Astrocyte (in vitro differentiated cells and primary cell): ENCODE measurements around the gene UBE2D1. TPM values are rescaled to one million over a fixed set of nuclear protein-coding genes. Genes with fewer than 3 reads are reported as not detected.

Experiments used
- DNase-seq: peaks from one replicate; pipeline ENCODE4 v3.0.0-alpha.2; 2010; ENCODE audit warnings: low read depth
- FAIRE-seq: peaks from 2 replicates; lab custom pipeline; 2011; peaks lifted over from hg19 to GRCh38; lab: Jason Lieb, UNC
- H2AFZ ChIP-seq: 2 replicates; pipeline ENCODE4 v1.6.0; 2012; ENCODE audit warnings: low read depth, low read length, inconsistent platforms
- H3K27ac ChIP-seq: 2 replicates; pipeline ENCODE4 v1.5.1; 2011; ENCODE audit warnings: low read depth, low read length, inconsistent platforms
- H3K27me3 ChIP-seq: 2 replicates; pipeline ENCODE4 v1.6.0; 2011; ENCODE audit warnings: low read length, inconsistent platforms; ENCODE audit not compliant: insufficient read depth
- H3K36me3 ChIP-seq: 2 replicates; pipeline ENCODE4 v1.5.1; 2011; ENCODE audit warnings: low read length, inconsistent platforms; ENCODE audit not compliant: insufficient read depth
- H3K4me1 ChIP-seq: 2 replicates; pipeline ENCODE4 v1.5.1; 2011; ENCODE audit warnings: low read length, inconsistent platforms; ENCODE audit not compliant: insufficient read depth
- H3K4me2 ChIP-seq: 2 replicates; pipeline ENCODE4 v1.6.0; 2012; ENCODE audit warnings: low read length, inconsistent platforms
- H3K4me3 ChIP-seq: 2 replicates; pipeline ENCODE4 v1.5.1; 2011; ENCODE audit warnings: low read depth, mild to moderate bottlenecking, low read length, inconsistent platforms; ENCODE audit not compliant: insufficient read depth
- H3K79me2 ChIP-seq: 2 replicates; pipeline ENCODE4 v1.6.0; 2012; ENCODE audit warnings: mild to moderate bottlenecking, low read length, inconsistent platforms; ENCODE audit not compliant: insufficient read depth
- H3K9ac ChIP-seq: 2 replicates; pipeline ENCODE4 v1.6.0; 2012; ENCODE audit warnings: mild to moderate bottlenecking, low read length, inconsistent platforms
- H3K9me3 ChIP-seq: 2 replicates; pipeline ENCODE4 v1.5.1; 2012; ENCODE audit warnings: low read depth, mild to moderate bottlenecking, low read length, inconsistent platforms; ENCODE audit not compliant: insufficient read depth
- H4K20me1 ChIP-seq: 2 replicates; pipeline ENCODE4 v1.6.0; 2012; ENCODE audit warnings: low read length, inconsistent platforms; ENCODE audit not compliant: insufficient read depth
- H3K27ac Mint-ChIP-seq: one replicate; pipeline ENCODE4 v1.8.0; 2021; ENCODE audit warnings: mild to moderate bottlenecking, mixed read lengths; ENCODE audit not compliant: unreplicated experiment
- H3K27me3 Mint-ChIP-seq: one replicate; pipeline ENCODE4 v1.8.0; 2021; ENCODE audit warnings: low read depth, mixed read lengths; ENCODE audit not compliant: unreplicated experiment
- H3K36me3 Mint-ChIP-seq: one replicate; pipeline ENCODE4 v1.8.0; 2021; ENCODE audit warnings: low read depth, mixed read lengths; ENCODE audit not compliant: unreplicated experiment
- H3K4me1 Mint-ChIP-seq: one replicate; pipeline ENCODE4 v1.8.0; 2021; ENCODE audit warnings: low read depth, mixed read lengths; ENCODE audit not compliant: unreplicated experiment
- H3K4me3 Mint-ChIP-seq: one replicate; pipeline ENCODE4 v1.8.0; 2021; ENCODE audit warnings: mild to moderate bottlenecking, moderate library complexity, mixed read lengths; ENCODE audit not compliant: unreplicated experiment
- H3K9me3 Mint-ChIP-seq: one replicate; pipeline ENCODE4 v1.8.0; 2021; ENCODE audit warnings: mild to moderate bottlenecking, mixed read lengths; ENCODE audit not compliant: unreplicated experiment
- EZH2 ChIP-seq: IDR thresholded peaks from 2 replicates; pipeline ENCODE4 v1.6.1; 2012; ENCODE audit warnings: mild to moderate bottlenecking, low read length, inconsistent platforms; ENCODE audit not compliant: insufficient read depth
- total RNA-seq: library from RNA; stranded (reverse); gene quantifications from 2 replicates; pipeline ENCODE4 v1.2.1, GENCODE V29; 2021
- TF ChIP-seq, protein P1 (sequence below): IDR thresholded peaks from 2 replicates; pipeline ENCODE4 v1.5.1; 2011; ENCODE audit warnings: low read depth, mild to moderate bottlenecking, inconsistent platforms, low read length, moderate library complexity; ENCODE audit not compliant: insufficient read depth

Gene UBE2D1
- total RNA-seq, 1 donor from 2014 or later = 22.1 TPM

- Mint-ChIP-seq H3K4me1 (no peaks in the 10 kb centered on the region), H3K36me3 (peaks cover 4% of the 10 kb centered on the region), H3K27me3 (no peaks in the 10 kb centered on the region), H3K4me3 (no peak overlapping the region), H3K27ac (no peak overlapping the region), H3K9me3 (no peaks in the 10 kb centered on the region)
- Histone ChIP-seq H3K36me3 (no peaks in the 10 kb centered on the region), H3K9me3 (no peaks in the 10 kb centered on the region), H3K4me1 (no peaks in the 10 kb centered on the region), H3K9ac (no peak overlapping the region), H3K4me3 (no peak overlapping the region), H2AFZ (no peak overlapping the region), H4K20me1 (peaks cover 49% of the 10 kb centered on the region), H3K27me3 (no peaks in the 10 kb centered on the region), H3K4me2 (no peak overlapping the region), H3K27ac (no peak overlapping the region), H3K79me2 (peaks cover 88% of the 10 kb centered on the region)
- TF ChIP-seq, protein P1, sequence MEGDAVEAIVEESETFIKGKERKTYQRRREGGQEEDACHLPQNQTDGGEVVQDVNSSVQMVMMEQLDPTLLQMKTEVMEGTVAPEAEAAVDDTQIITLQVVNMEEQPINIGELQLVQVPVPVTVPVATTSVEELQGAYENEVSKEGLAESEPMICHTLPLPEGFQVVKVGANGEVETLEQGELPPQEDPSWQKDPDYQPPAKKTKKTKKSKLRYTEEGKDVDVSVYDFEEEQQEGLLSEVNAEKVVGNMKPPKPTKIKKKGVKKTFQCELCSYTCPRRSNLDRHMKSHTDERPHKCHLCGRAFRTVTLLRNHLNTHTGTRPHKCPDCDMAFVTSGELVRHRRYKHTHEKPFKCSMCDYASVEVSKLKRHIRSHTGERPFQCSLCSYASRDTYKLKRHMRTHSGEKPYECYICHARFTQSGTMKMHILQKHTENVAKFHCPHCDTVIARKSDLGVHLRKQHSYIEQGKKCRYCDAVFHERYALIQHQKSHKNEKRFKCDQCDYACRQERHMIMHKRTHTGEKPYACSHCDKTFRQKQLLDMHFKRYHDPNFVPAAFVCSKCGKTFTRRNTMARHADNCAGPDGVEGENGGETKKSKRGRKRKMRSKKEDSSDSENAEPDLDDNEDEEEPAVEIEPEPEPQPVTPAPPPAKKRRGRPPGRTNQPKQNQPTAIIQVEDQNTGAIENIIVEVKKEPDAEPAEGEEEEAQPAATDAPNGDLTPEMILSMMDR = no peak
- no peak for TF ChIP-seq EZH2
- FAIRE-seq (peak; percentile 75), DNase-seq (no peak)
These were observed 7.1 kb downstream of the UBE2D1 start for GRCh38 chr10:58341947-58342346.

GRCh38 chr10:58347967-58348366 lies 13.2 kb downstream of the UBE2D1 start:
- FAIRE-seq = no peak
- H3K27ac Mint-ChIP-seq = no peak overlapping the region
- peaks cover 68% of the 10 kb centered on the region for H3K79me2 ChIP-seq
- no peak overlapping the region for H3K4me3 ChIP-seq
- H3K9me3 ChIP-seq = no peaks in the 10 kb centered on the region
- peaks cover 3% of the 10 kb centered on the region for H3K36me3 Mint-ChIP-seq
- no peak overlapping the region for H3K4me3 Mint-ChIP-seq
- no peaks in the 10 kb centered on the region for H3K36me3 ChIP-seq
- H3K4me1 Mint-ChIP-seq = peaks cover 2% of the 10 kb centered on the region
- no peak overlapping the region for H3K27ac ChIP-seq
- no peaks in the 10 kb centered on the region for H3K27me3 Mint-ChIP-seq
- DNase-seq = no peak
- no peak overlapping the region for H2AFZ ChIP-seq
- no peak for TF ChIP-seq EZH2
- H3K9me3 Mint-ChIP-seq = no peaks in the 10 kb centered on the region
- no peak overlapping the region for H3K9ac ChIP-seq
- no peak overlapping the region for H3K4me2 ChIP-seq
- peaks cover 40% of the 10 kb centered on the region for H4K20me1 ChIP-seq
- no peaks in the 10 kb centered on the region for H3K27me3 ChIP-seq
- H3K4me1 ChIP-seq = no peaks in the 10 kb centered on the region

GRCh38 chr10:58348571-58349033 lies 13.8 kb downstream of the UBE2D1 start:
- Histone ChIP-seq H3K27ac (no peak overlapping the region), H3K4me1 (no peaks in the 10 kb centered on the region), H3K4me2 (no peak overlapping the region), H3K79me2 (peaks cover 61% of the 10 kb centered on the region), H3K9ac (no peak overlapping the region), H3K4me3 (no peak overlapping the region), H3K36me3 (no peaks in the 10 kb centered on the region), H4K20me1 (peaks cover 44% of the 10 kb centered on the region), H3K27me3 (no peaks in the 10 kb centered on the region), H2AFZ (no peak overlapping the region), H3K9me3 (no peaks in the 10 kb centered on the region)
- Mint-ChIP-seq H3K36me3 (peaks cover 3% of the 10 kb centered on the region), H3K27ac (no peak overlapping the region), H3K4me1 (peaks cover 7% of the 10 kb centered on the region), H3K4me3 (no peak overlapping the region), H3K27me3 (no peaks in the 10 kb centered on the region), H3K9me3 (no peaks in the 10 kb centered on the region)
- DNase-seq = no peak
- no peak for FAIRE-seq
- TF ChIP-seq EZH2 = no peak
- TF ChIP-seq, protein P1 = no peak
